T-cell (primary cell): Measurements from ENCODE around the gene ZNF878. TPM values are rescaled to one million over a fixed set of nuclear protein-coding genes. Genes with fewer than 3 reads are reported as not detected.
A peak's percentile ranks its signal among the peaks of the same experiment; 100 is the strongest.
"Not testable (repeated sequence)": the region's sequence is repeated elsewhere in the genome, so short reads cannot be mapped to it uniquely, and the experiment has no call there.

Experiments used
- ATAC-seq, 4 experiments: fragments of 200-7000 bp in 3 of 4; fragments of 150-1000 bp in 1 of 4; cut with Tn5 transposase; replicated peaks in 1 of 4; 1 replicate in 3 of 4; 2 replicates in 1 of 4; pipeline ENCODE4 v1.10.0; 2021; ENCODE audit warnings: moderate library complexity in 3 of 4, mild to moderate bottlenecking in 2 of 4, moderate number of reproducible peaks in 1 of 4
- CTCF ChIA-PET, 2 donors: fragments of 300-600 bp; sonication (Branson Sonifier 250); formaldehyde crosslinking; loops; one replicate each; lab custom pipeline; 2022; ENCODE audit warnings: antibody characterized with exemption in 2 of 2; lab: Charles Lee
- POLR2A ChIA-PET, 2 donors: fragments of 300-600 bp; sonication (Branson Sonifier 250); formaldehyde crosslinking; loops; one replicate each; lab custom pipeline; 2022; ENCODE audit warnings: antibody characterized with exemption in 2 of 2; lab: Charles Lee
- DNase-seq, 35 experiments: peaks; one replicate each; pipeline versions ENCODE4 v3.0.0 to v3.0.0-alpha.2; 2013 to 2023
- H3K27ac ChIP-seq: one replicate; pipeline ENCODE4 v1.5.1; 2013; ENCODE audit warnings: low read length
- H3K27me3 ChIP-seq, 2 experiments: replicated peaks in 1 of 2; 1 replicate in 1 of 2; 2 replicates in 1 of 2; pipeline versions ENCODE4 v1.6.1 to v1.7.0; 2013; ENCODE audit warnings: low read length in 1 of 2, mixed read lengths in 1 of 2; ENCODE audit not compliant: control insufficient read depth in 2 of 2, insufficient read depth in 2 of 2; ENCODE audit errors: extremely low read depth in 1 of 2
- H3K36me3 ChIP-seq, 2 donors: 1 replicate in 1 of 2; 2 replicates in 1 of 2; pipeline versions ENCODE4 v1.6.1 to v1.7.0; 2013; ENCODE audit warnings: low read length in 1 of 2; ENCODE audit not compliant: control insufficient read depth in 2 of 2, insufficient read depth in 1 of 2; ENCODE audit errors: extremely low read depth in 1 of 2
- H3K4me1 ChIP-seq, 2 experiments: 1 replicate in 1 of 2; 2 replicates in 1 of 2; pipeline versions ENCODE4 v1.6.1 to v1.7.0; 2013; ENCODE audit warnings: low read length in 2 of 2, mixed read lengths in 1 of 2; ENCODE audit not compliant: insufficient read depth in 2 of 2, control insufficient read depth in 1 of 2; ENCODE audit errors: extremely low read depth in 1 of 2
- H3K4me3 ChIP-seq, 2 donors: 1 replicate in 1 of 2; 2 replicates in 1 of 2; pipeline versions ENCODE4 v1.5.1 to v1.7.0; 2013; ENCODE audit warnings: mild to moderate bottlenecking in 2 of 2, low read length in 1 of 2, moderate library complexity in 1 of 2; ENCODE audit not compliant: control insufficient read depth in 1 of 2; ENCODE audit errors: extremely low read depth in 1 of 2
- H3K9me3 ChIP-seq: 2 replicates; pipeline ENCODE4 v1.7.0; 2013
- H3K27ac Mint-ChIP-seq, 2 donors: one replicate each; pipeline ENCODE4 v1.8.0; 2020 to 2021; ENCODE audit warnings: mild to moderate bottlenecking in 2 of 2, mixed read lengths in 2 of 2
- H3K27me3 Mint-ChIP-seq, 2 donors: one replicate each; pipeline ENCODE4 v1.8.0; 2021 to 2022; ENCODE audit warnings: mixed read lengths in 2 of 2
- H3K36me3 Mint-ChIP-seq: one replicate; pipeline ENCODE4 v1.8.0; 2021; ENCODE audit warnings: mixed read lengths
- H3K4me1 Mint-ChIP-seq, 3 donors: one replicate each; pipeline ENCODE4 v1.8.0; 2020 to 2022; ENCODE audit warnings: mixed read lengths in 3 of 3, mild to moderate bottlenecking in 1 of 3
- H3K4me3 Mint-ChIP-seq, 3 donors: one replicate each; pipeline ENCODE4 v1.8.0; 2020 to 2022; ENCODE audit warnings: mild to moderate bottlenecking in 3 of 3, mixed read lengths in 3 of 3, moderate library complexity in 3 of 3
- H3K9me3 Mint-ChIP-seq, 3 donors: one replicate each; pipeline ENCODE4 v1.8.0; 2020 to 2022; ENCODE audit warnings: mixed read lengths in 3 of 3
- WGBS: methylation state at CpG from one replicate; pipeline ENCODE4 v1.1.5; 2013; ENCODE audit warnings: missing lambda C conversion rate; ENCODE audit not compliant: insufficient coverage; 5-methylcytosine and 5-hydroxymethylcytosine counted together
- total RNA-seq, 35 experiments: library from RNA in 6 of 35; stranded (reverse) in 6 of 35; fragments of 120-200 nt in 1 of 35; gene quantifications; one replicate each; pipeline versions ENCODE4 v1.2.1 to v1.2.4 and lab custom pipeline; 2013 to 2026

ZNF878 gene
- total RNA-seq, 5 donors from 2014 or later (not counting 1 experiment from before 2014, with no cell fraction given): 0.29 to 0.33 TPM; not detected in 3

DNA sequence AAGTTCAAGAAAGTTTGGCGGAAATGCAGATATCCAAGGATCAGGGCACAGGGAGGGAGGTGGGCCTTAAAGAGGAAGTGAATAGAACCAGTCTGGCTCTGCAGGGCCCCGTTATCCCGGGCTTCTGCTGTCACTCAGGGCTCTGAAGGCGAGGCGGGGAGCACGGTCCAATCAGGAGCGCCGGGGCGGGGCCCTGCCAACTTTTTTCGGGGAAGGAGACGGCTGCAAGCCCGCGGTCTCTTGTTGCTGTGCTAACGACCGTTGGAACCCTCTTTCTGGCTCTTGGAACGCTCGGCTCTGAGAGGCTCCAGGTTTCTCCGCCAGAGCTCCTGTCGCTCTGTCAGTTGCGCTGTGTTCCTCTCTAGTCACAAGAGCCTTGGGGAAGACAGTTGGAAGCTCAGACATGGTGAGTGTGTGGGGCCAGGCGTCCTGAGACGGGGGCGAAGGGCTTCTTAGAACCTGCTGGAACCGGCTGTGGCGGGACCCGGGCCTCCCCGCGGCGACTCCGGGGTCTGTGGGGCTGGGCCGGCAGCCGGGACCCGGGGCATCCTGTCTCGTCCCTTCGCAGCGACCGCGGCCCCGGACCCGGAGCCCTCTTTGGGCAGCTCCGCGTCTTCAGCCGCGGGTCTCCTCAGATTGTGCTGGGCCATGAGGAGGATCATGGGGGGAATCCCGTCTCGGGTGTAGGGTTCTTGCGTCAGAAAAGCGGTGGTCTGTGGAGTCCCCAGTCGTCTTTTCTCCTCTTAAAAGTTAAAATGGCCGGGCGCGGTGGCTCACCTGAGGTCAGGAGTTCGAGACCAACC lies 39.5 kb upstream of the ZNF878 start:
- Histone ChIP-seq H3K4me1 (peaks cover 3 to 12% of the 10 kb centered on the region in 2 experiments), H3K4me3 (peak overlapping the region; percentile 38 to 79), H3K27me3 (peaks cover 0 to 8% of the 10 kb centered on the region in 2 experiments), H3K9me3 (no peaks in the 10 kb centered on the region), H3K36me3 (no peaks in the 10 kb centered on the region), H3K27ac (no peak overlapping the region)
- peaks cover 1 to 4% of the 10 kb centered on the region in 2 donors for H3K27me3 Mint-ChIP-seq
- H3K9me3 Mint-ChIP-seq: no peaks in the 10 kb centered on the region
- no peak overlapping the region for H3K27ac Mint-ChIP-seq
- POLR2A ChIA-PET: no interaction called here
- peak in 31 of 35 experiments; percentile 1 to 60 (median 20) for DNase-seq
- peak; percentile 63 to 76 (median 66) for ATAC-seq
- WGBS: under 1% methylated on average over 37 of the region's 53 CpGs
- CTCF ChIA-PET: interaction anchor here in 1 of 2 donors (0.6 to 1.6 kb wide), 3 partner anchors 33 to 107 kb away, joined by 3 to 8 read pairs (median 6); partner anchors contain the start of gene ZNF20
- H3K4me3 Mint-ChIP-seq: peak overlapping the region; percentile 69 to 79 (median 74)
- no peaks in the 10 kb centered on the region for H3K36me3 Mint-ChIP-seq
- peaks cover 2 to 16% (median 5%) of the 10 kb centered on the region in 3 donors for H3K4me1 Mint-ChIP-seq

DNA sequence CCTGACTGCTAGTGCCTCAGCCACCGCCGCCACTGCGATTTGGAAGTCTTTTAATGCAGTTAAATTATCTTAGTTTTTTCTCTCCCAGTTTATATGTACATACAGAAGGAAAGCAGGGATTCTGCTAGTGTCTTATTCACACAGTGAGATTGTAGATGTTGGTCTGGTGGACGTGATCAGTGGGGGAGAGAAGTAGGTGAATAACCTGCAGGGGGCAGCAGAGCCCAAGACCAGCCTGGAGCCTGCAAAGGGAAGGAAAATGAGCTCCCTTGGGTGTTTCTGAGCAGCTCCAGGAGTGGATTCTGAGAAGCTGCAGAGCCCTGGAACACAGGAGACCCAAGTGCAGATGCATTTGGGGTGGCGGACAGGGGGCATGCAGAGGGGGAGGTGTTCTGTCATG lies 38.0 kb upstream of the ZNF878 start:
- H3K9me3 ChIP-seq: no peaks in the 10 kb centered on the region
- Mint-ChIP-seq H3K27me3 (peaks cover 1 to 4% of the 10 kb centered on the region in 2 donors), H3K27ac (no peak overlapping the region), H3K4me1 (peaks cover 2 to 16% (median 5%) of the 10 kb centered on the region in 3 donors), H3K36me3 (peaks cover 2% of the 10 kb centered on the region), H3K9me3 (peaks cover 0 to 2% (median 0%) of the 10 kb centered on the region in 3 donors), H3K4me3 (peak overlapping the region; percentile 10 to 79 (median 22))
- WGBS: 100% methylated on average over 1 of the region's 5 CpGs
- ChIA-PET CTCF (interaction anchor here (0.6 to 1.6 kb wide), 8 partner anchors 31 to 350 kb away, joined by 3 to 9 read pairs (median 4); partner anchors contain the start of genes ZNF20 (in 1 of the 2) and ZNF443 (in 1 of the 2)), POLR2A (no interaction called here)
- H3K4me1 ChIP-seq: peaks cover 3 to 12% of the 10 kb centered on the region in 2 experiments
- DNase-seq (peak; percentile 8 to 70 (median 39)), ATAC-seq (peak; percentile 38 to 56 (median 49))
- H3K4me3 ChIP-seq: no peak overlapping the region
- no peak overlapping the region for H3K27ac ChIP-seq
- H3K27me3 ChIP-seq: peaks cover 0 to 8% of the 10 kb centered on the region in 2 experiments
- H3K36me3 ChIP-seq: no peaks in the 10 kb centered on the region

GRCh38 chr19:12085074-12085818 lies 32.5 kb upstream of the ZNF878 start:
- no peaks in the 10 kb centered on the region for H3K27me3 ChIP-seq
- no peaks in the 10 kb centered on the region for H3K27me3 Mint-ChIP-seq
- peaks cover 0 to 12% (median 9%) of the 10 kb centered on the region in 3 donors for H3K9me3 Mint-ChIP-seq
- ATAC-seq: no peak
- H3K36me3 Mint-ChIP-seq: peaks cover 13% of the 10 kb centered on the region
- ChIA-PET CTCF (interaction anchor here in 1 of 2 donors (0.6 kb wide), 1 partner anchor 247 kb away, joined by 6 read pairs; no protein-coding TSS in a partner anchor), POLR2A (no interaction called here)
- H3K27ac ChIP-seq: no peak overlapping the region
- no peak overlapping the region for H3K27ac Mint-ChIP-seq
- no peak for DNase-seq
- 89% methylated on average over 3 of the region's 5 CpGs for WGBS
- H3K4me1 ChIP-seq: no peaks in the 10 kb centered on the region
- no peaks in the 10 kb centered on the region for H3K9me3 ChIP-seq
- H3K36me3 ChIP-seq: no peaks in the 10 kb centered on the region
- no peaks in the 10 kb centered on the region for H3K4me1 Mint-ChIP-seq
- no peak overlapping the region for H3K4me3 ChIP-seq
- no peak overlapping the region for H3K4me3 Mint-ChIP-seq

GRCh38 chr19:12083336-12083735 lies 30.6 kb upstream of the ZNF878 start:
- H3K27me3 Mint-ChIP-seq, CTCF ChIA-PET, H3K4me1 ChIP-seq, DNase-seq, H3K9me3 ChIP-seq, H3K4me3 Mint-ChIP-seq, ATAC-seq, H3K4me3 ChIP-seq, H3K27ac ChIP-seq, H3K27me3 ChIP-seq, POLR2A ChIA-PET, H3K36me3 ChIP-seq, H3K4me1 Mint-ChIP-seq, H3K27ac Mint-ChIP-seq: not testable (repeated sequence)
- Mint-ChIP-seq H3K9me3 (peaks cover 0 to 12% (median 12%) of the 10 kb centered on the region in 3 donors), H3K36me3 (peaks cover 18% of the 10 kb centered on the region)
- WGBS: no CpG with 5 or more reads among the region's 6 CpGs

- peak overlapping the region in 1 of 2 donors; percentile 15 for H3K4me3 ChIP-seq
- Mint-ChIP-seq H3K36me3 (peaks cover 57% of the 10 kb centered on the region), H3K27me3 (no peaks in the 10 kb centered on the region), H3K4me1 (no peaks in the 10 kb centered on the region), H3K27ac (no peak overlapping the region), H3K9me3 (peaks cover 8 to 42% (median 35%) of the 10 kb centered on the region in 3 donors), H3K4me3 (no peak overlapping the region)
- ATAC-seq (no peak), DNase-seq (no peak)
- WGBS: 75% methylated on average over 2 of the region's 3 CpGs
- peaks cover 32% of the 10 kb centered on the region for H3K9me3 ChIP-seq
- H3K27ac ChIP-seq: no peak overlapping the region
- no peaks in the 10 kb centered on the region for H3K27me3 ChIP-seq
- ChIA-PET CTCF (no interaction called here), POLR2A (no interaction called here)
- H3K4me1 ChIP-seq: no peaks in the 10 kb centered on the region
- peaks cover 0 to 22% of the 10 kb centered on the region in 2 donors for H3K36me3 ChIP-seq
Measured at GRCh38 chr19:12077375-12077774, 24.6 kb upstream of the ZNF878 start.

- DNase-seq, POLR2A ChIA-PET, H3K27ac Mint-ChIP-seq, H3K4me1 ChIP-seq, H3K4me1 Mint-ChIP-seq, CTCF ChIA-PET, H3K27me3 ChIP-seq, H3K27me3 Mint-ChIP-seq, ATAC-seq, H3K4me3 ChIP-seq, H3K4me3 Mint-ChIP-seq, H3K27ac ChIP-seq: not testable (repeated sequence)
- Histone ChIP-seq H3K36me3 (peaks cover 0 to 22% of the 10 kb centered on the region in 2 donors), H3K9me3 (peaks cover 32% of the 10 kb centered on the region)
- no CpG with 5 or more reads among the region's 3 CpGs for WGBS
- H3K9me3 Mint-ChIP-seq: peaks cover 8 to 41% (median 34%) of the 10 kb centered on the region in 3 donors
- peaks cover 57% of the 10 kb centered on the region for H3K36me3 Mint-ChIP-seq
Measured at GRCh38 chr19:12076331-12076730, 23.6 kb upstream of the ZNF878 start.
